ENCODE data around the gene C13orf46. TPM values are rescaled to one million over a fixed set of nuclear protein-coding genes. Genes with fewer than 3 reads are reported as not detected.
A peak's percentile ranks its signal among the peaks of the same experiment; 100 is the strongest.

The C13orf46 gene
- total RNA-seq, 2 experiments from 2014 or later: 0.21 TPM; not detected in 1

- peaks cover 35% of the 10 kb centered on the region for H3K4me1 ChIP-seq (ENCODE audit: insufficient read depth, low read length, poor library complexity, severe bottlenecking)
- no peaks in the 10 kb centered on the region for H4K20me1 ChIP-seq (ENCODE audit: insufficient read depth, low read length)
- CTCF ChIA-PET (ENCODE audit: unreplicated experiment): no interaction called here
- BruUV-seq (replicated peaks): no TSS peak
- no peaks in the 10 kb centered on the region for H3K9me2 ChIP-seq (ENCODE audit: insufficient read depth, low read length)
- no peaks in the 10 kb centered on the region for H3K9me3 ChIP-seq (ENCODE audit: low read length)
- H3K36me3 ChIP-seq (ENCODE audit: insufficient read depth, low read length): peaks cover 13% of the 10 kb centered on the region
- no peak overlapping the region for H3K27ac ChIP-seq (ENCODE audit: low read depth, low read length, poor library complexity, severe bottlenecking)
- intact Hi-C loops (cut with micrococcal nuclease; ENCODE audit: unreplicated experiment): no loop called here
- H3K4me3 ChIP-seq (ENCODE audit: low read depth, low read length, poor library complexity, severe bottlenecking): no peak overlapping the region
- no peak overlapping the region for H3K4me2 ChIP-seq (ENCODE audit: low read length)
- TF ChIP-seq EZH2phosphoT487 (IDR thresholded peaks at IDR 0.05; ENCODE audit: borderline replicate concordance, low read depth, low read length) (no peak), CTCF (conservative IDR thresholded peaks at IDR 0.05; ENCODE audit: low read length) (no peak)
- H3K79me2 ChIP-seq (ENCODE audit: insufficient read depth, low read depth, low read length): no peaks in the 10 kb centered on the region
- H2AFZ ChIP-seq (ENCODE audit: low read length): no peak overlapping the region
- DNase-seq (ENCODE audit: low spot score): no peak
- POLR2A ChIA-PET: no interaction called here
Observed at GRCh38 chr13:114018461-114019055, 44.7 kb upstream of the C13orf46 start.

- no peak overlapping the region for H3K4me3 ChIP-seq (ENCODE audit: low read depth, low read length, poor library complexity, severe bottlenecking)
- no peak overlapping the region for H2AFZ ChIP-seq (ENCODE audit: low read length)
- ChIA-PET CTCF (ENCODE audit: unreplicated experiment) (no interaction called here), POLR2A (no interaction called here)
- peaks cover 30% of the 10 kb centered on the region for H3K4me1 ChIP-seq (ENCODE audit: insufficient read depth, low read length, poor library complexity, severe bottlenecking)
- H3K79me2 ChIP-seq (ENCODE audit: insufficient read depth, low read depth, low read length): no peaks in the 10 kb centered on the region
- H3K36me3 ChIP-seq (ENCODE audit: insufficient read depth, low read length): peaks cover 13% of the 10 kb centered on the region
- no peak for DNase-seq (ENCODE audit: low spot score)
- H3K4me2 ChIP-seq (ENCODE audit: low read length): no peak overlapping the region
- H3K27ac ChIP-seq (ENCODE audit: low read depth, low read length, poor library complexity, severe bottlenecking): no peak overlapping the region
- H4K20me1 ChIP-seq (ENCODE audit: insufficient read depth, low read length): no peaks in the 10 kb centered on the region
- H3K9me3 ChIP-seq (ENCODE audit: low read length): no peaks in the 10 kb centered on the region
- intact Hi-C loops (cut with micrococcal nuclease; ENCODE audit: unreplicated experiment): no loop called here
- no TSS peak for BruUV-seq (replicated peaks)
- no peaks in the 10 kb centered on the region for H3K9me2 ChIP-seq (ENCODE audit: insufficient read depth, low read length)
- TF ChIP-seq EZH2phosphoT487 (IDR thresholded peaks at IDR 0.05; ENCODE audit: borderline replicate concordance, low read depth, low read length) (no peak), CTCF (conservative IDR thresholded peaks at IDR 0.05; ENCODE audit: low read length) (no peak)
Observed at GRCh38 chr13:114017966-114018365, 44.1 kb upstream of the C13orf46 start.

GRCh38 chr13:114017028-114017630 is 43.3 kb upstream of the C13orf46 start:
- Histone ChIP-seq H3K36me3 (ENCODE audit: insufficient read depth, low read length) (peaks cover 13% of the 10 kb centered on the region), H4K20me1 (ENCODE audit: insufficient read depth, low read length) (no peaks in the 10 kb centered on the region), H3K79me2 (ENCODE audit: insufficient read depth, low read depth, low read length) (no peaks in the 10 kb centered on the region), H3K4me1 (ENCODE audit: insufficient read depth, low read length, poor library complexity, severe bottlenecking) (peaks cover 26% of the 10 kb centered on the region), H3K27ac (ENCODE audit: low read depth, low read length, poor library complexity, severe bottlenecking) (no peak overlapping the region), H3K9me3 (ENCODE audit: low read length) (no peaks in the 10 kb centered on the region), H3K9me2 (ENCODE audit: insufficient read depth, low read length) (no peaks in the 10 kb centered on the region), H3K4me3 (ENCODE audit: low read depth, low read length, poor library complexity, severe bottlenecking) (no peak overlapping the region), H3K4me2 (ENCODE audit: low read length) (no peak overlapping the region), H2AFZ (ENCODE audit: low read length) (no peak overlapping the region)
- no peak for DNase-seq (ENCODE audit: low spot score)
- no TSS peak for BruUV-seq (replicated peaks)
- intact Hi-C loops (cut with micrococcal nuclease; ENCODE audit: unreplicated experiment): no loop called here
- ChIA-PET POLR2A (no interaction called here), CTCF (ENCODE audit: unreplicated experiment) (no interaction called here)
- TF ChIP-seq EZH2phosphoT487 (IDR thresholded peaks at IDR 0.05; ENCODE audit: borderline replicate concordance, low read depth, low read length) (no peak), CTCF (conservative IDR thresholded peaks at IDR 0.05; ENCODE audit: low read length) (peak; percentile 29; the same call in 1 of the 2 replicates)

Data from OCI-LY7 (cell line).